ENCODE data around the gene FABP7. TPM values are rescaled to one million over a fixed set of nuclear protein-coding genes. Genes with fewer than 3 reads are reported as not detected.

Gene FABP7
- total RNA-seq, 2 experiments from 2014 or later, result not detected

- no peak overlapping the region for H3K4me2 ChIP-seq (ENCODE audit: low read length)
- no peaks in the 10 kb centered on the region for H3K79me2 ChIP-seq (ENCODE audit: insufficient read depth, low read depth, low read length)
- intact Hi-C loops (cut with micrococcal nuclease; ENCODE audit: unreplicated experiment), result no loop called here
- H2AFZ ChIP-seq (ENCODE audit: low read length), result no peak overlapping the region
- no TSS peak for BruUV-seq (replicated peaks)
- DNase-seq (ENCODE audit: low spot score), result no peak
- no peak overlapping the region for H3K27ac ChIP-seq (ENCODE audit: low read depth, low read length, poor library complexity, severe bottlenecking)
- no peaks in the 10 kb centered on the region for H4K20me1 ChIP-seq (ENCODE audit: insufficient read depth, low read length)
- H3K9me3 ChIP-seq (ENCODE audit: low read length), result no peaks in the 10 kb centered on the region
- ChIA-PET POLR2A (no interaction called here), CTCF (ENCODE audit: unreplicated experiment) (no interaction called here)
- H3K4me1 ChIP-seq (ENCODE audit: insufficient read depth, low read length, poor library complexity, severe bottlenecking), result no peaks in the 10 kb centered on the region
- TF ChIP-seq CTCF (conservative IDR thresholded peaks at IDR 0.05; ENCODE audit: low read length), result no peak
- no peak overlapping the region for H3K4me3 ChIP-seq (ENCODE audit: low read depth, low read length, poor library complexity, severe bottlenecking)
- H3K36me3 ChIP-seq (ENCODE audit: insufficient read depth, low read length), result no peaks in the 10 kb centered on the region
- H3K9me2 ChIP-seq (ENCODE audit: insufficient read depth, low read length), result no peaks in the 10 kb centered on the region
Observed at GRCh38 chr6:122766256-122766655, 13.3 kb upstream of the FABP7 start.

GRCh38 chr6:122770835-122771601, 8.5 kb upstream of the FABP7 start:
- intact Hi-C loops (cut with micrococcal nuclease; ENCODE audit: unreplicated experiment), result no loop called here
- no peak overlapping the region for H2AFZ ChIP-seq (ENCODE audit: low read length)
- TF ChIP-seq CTCF (conservative IDR thresholded peaks at IDR 0.05; ENCODE audit: low read length) (no peak), EZH2phosphoT487 (IDR thresholded peaks at IDR 0.05; ENCODE audit: borderline replicate concordance, low read depth, low read length) (no peak)
- no peak overlapping the region for H3K4me3 ChIP-seq (ENCODE audit: low read depth, low read length, poor library complexity, severe bottlenecking)
- ChIA-PET CTCF (ENCODE audit: unreplicated experiment) (no interaction called here), POLR2A (interaction anchor here (0.5 kb wide), 1 partner anchor 50 kb away, joined by 3 read pairs; no protein-coding TSS in a partner anchor)
- no TSS peak for BruUV-seq (replicated peaks)
- no peaks in the 10 kb centered on the region for H3K36me3 ChIP-seq (ENCODE audit: insufficient read depth, low read length)
- no peak overlapping the region for H3K4me2 ChIP-seq (ENCODE audit: low read length)
- no peaks in the 10 kb centered on the region for H4K20me1 ChIP-seq (ENCODE audit: insufficient read depth, low read length)
- no peak for DNase-seq (ENCODE audit: low spot score)
- H3K9me2 ChIP-seq (ENCODE audit: insufficient read depth, low read length), result 0 out of 2 replicates have a peak, but pooled peaks cover 2% of the 10 kb centered on the region
- H3K4me1 ChIP-seq (ENCODE audit: insufficient read depth, low read length, poor library complexity, severe bottlenecking), result no peaks in the 10 kb centered on the region
- H3K27ac ChIP-seq (ENCODE audit: low read depth, low read length, poor library complexity, severe bottlenecking), result no peak overlapping the region
- no peaks in the 10 kb centered on the region for H3K79me2 ChIP-seq (ENCODE audit: insufficient read depth, low read depth, low read length)
- no peaks in the 10 kb centered on the region for H3K9me3 ChIP-seq (ENCODE audit: low read length)

GRCh38 chr6:122772724-122773415, 6.6 kb upstream of the FABP7 start:
- no peak for TF ChIP-seq CTCF (conservative IDR thresholded peaks at IDR 0.05; ENCODE audit: low read length)
- no peak for TF ChIP-seq EZH2phosphoT487 (IDR thresholded peaks at IDR 0.05; ENCODE audit: borderline replicate concordance, low read depth, low read length)
- H3K9me3 ChIP-seq (ENCODE audit: low read length), result no peaks in the 10 kb centered on the region
- H4K20me1 ChIP-seq (ENCODE audit: insufficient read depth, low read length), result no peaks in the 10 kb centered on the region
- no peak for DNase-seq (ENCODE audit: low spot score)
- H3K4me3 ChIP-seq (ENCODE audit: low read depth, low read length, poor library complexity, severe bottlenecking), result no peak overlapping the region
- CTCF ChIA-PET (ENCODE audit: unreplicated experiment), result no interaction called here
- H3K79me2 ChIP-seq (ENCODE audit: insufficient read depth, low read depth, low read length), result no peaks in the 10 kb centered on the region
- intact Hi-C loops (cut with micrococcal nuclease; ENCODE audit: unreplicated experiment), result no loop called here
- H3K9me2 ChIP-seq (ENCODE audit: insufficient read depth, low read length), result 0 out of 2 replicates have a peak, but pooled peaks cover 2% of the 10 kb centered on the region
- H3K27ac ChIP-seq (ENCODE audit: low read depth, low read length, poor library complexity, severe bottlenecking), result no peak overlapping the region
- H3K4me1 ChIP-seq (ENCODE audit: insufficient read depth, low read length, poor library complexity, severe bottlenecking), result no peaks in the 10 kb centered on the region
- POLR2A ChIA-PET, result no interaction called here
- no peak overlapping the region for H3K4me2 ChIP-seq (ENCODE audit: low read length)
- H3K36me3 ChIP-seq (ENCODE audit: insufficient read depth, low read length), result no peaks in the 10 kb centered on the region
- H2AFZ ChIP-seq (ENCODE audit: low read length), result no peak overlapping the region
- no TSS peak for BruUV-seq (replicated peaks)

All from OCI-LY7 (cell line).